Stimulated activated CD4-positive, alpha-beta T cell treated with anti-CD3 and anti-CD28 coated beads, Interleukin-4, amount 100 ng/mL, for 48 hours (primary cell): ENCODE results near the gene ABLIM1.

Source experiments
- DNase-seq, 2 donors: peaks; one replicate each; pipeline ENCODE4 v3.0.0-alpha.2; 2020; ENCODE audit warnings: low read depth in 2 of 2

Gene ABLIM1

GRCh38 chr10:114623661-114624294 is 34.3 kb downstream of the ABLIM1 start:
- DNase-seq = no peak

- no peak for DNase-seq
Measured at GRCh38 chr10:114623155-114623554, 34.9 kb downstream of the ABLIM1 start.

- no peak for DNase-seq
Measured at GRCh38 chr10:114618722-114619121, 39.4 kb downstream of the ABLIM1 start.

GRCh38 chr10:114616516-114616915 is 41.6 kb downstream of the ABLIM1 start:
- DNase-seq = no peak

GRCh38 chr10:114616103-114616502 is 42.0 kb downstream of the ABLIM1 start:
- no peak for DNase-seq

GRCh38 chr10:114615600-114616007 is 42.5 kb downstream of the ABLIM1 start:
- DNase-seq = no peak

- DNase-seq = no peak
Measured at GRCh38 chr10:114613237-114613979, 44.7 kb downstream of the ABLIM1 start.

GRCh38 chr10:114611617-114612016 is 46.5 kb downstream of the ABLIM1 start:
- no peak for DNase-seq

- no peak for DNase-seq
Measured at GRCh38 chr10:114609518-114610426, 48.3 kb downstream of the ABLIM1 start.

GRCh38 chr10:114607358-114607998 is 50.6 kb downstream of the ABLIM1 start:
- DNase-seq = no peak

- DNase-seq = no peak
Measured at GRCh38 chr10:114605155-114605797, 52.8 kb downstream of the ABLIM1 start.

- no peak for DNase-seq
Measured at GRCh38 chr10:114604357-114605130, 53.5 kb downstream of the ABLIM1 start.

GRCh38 chr10:114603948-114604347 is 54.1 kb downstream of the ABLIM1 start:
- DNase-seq = no peak

- DNase-seq = no peak
Measured at GRCh38 chr10:114603303-114603702, 54.8 kb downstream of the ABLIM1 start.

- no peak for DNase-seq
Measured at GRCh38 chr10:114600057-114600456, 58.0 kb downstream of the ABLIM1 start.

GRCh38 chr10:114596793-114597192 is 61.3 kb downstream of the ABLIM1 start:
- no peak for DNase-seq

- DNase-seq = no peak
Measured at GRCh38 chr10:114593816-114594468, 64.1 kb downstream of the ABLIM1 start.

GRCh38 chr10:114593240-114593792 is 64.8 kb downstream of the ABLIM1 start:
- no peak for DNase-seq

GRCh38 chr10:114590993-114591392 is 67.1 kb downstream of the ABLIM1 start:
- no peak for DNase-seq

- DNase-seq = no peak
Measured at GRCh38 chr10:114584419-114584818, 73.7 kb downstream of the ABLIM1 start.
